Activated naive CD4-positive, alpha-beta T cell treated with anti-CD3 and anti-CD28 coated beads for 36 hours (primary cell): ENCODE results near the gene ELP1. TPM values are rescaled to one million over a fixed set of nuclear protein-coding genes. Genes with fewer than 3 reads are reported as not detected.
A peak's percentile ranks its signal among the peaks of the same experiment; 100 is the strongest.
"Not testable (repeated sequence)": the region's sequence is repeated elsewhere in the genome, so short reads cannot be mapped to it uniquely, and the experiment has no call there.

ENCODE experiments used
- CTCF ChIA-PET: fragments of 350-600 bp; sonication (Branson Sonifier 250); formaldehyde crosslinking; loops from one replicate; lab custom pipeline; 2021; ENCODE audit warnings: antibody characterized with exemption; lab: Charles Lee
- DNase-seq: peaks from one replicate; pipeline ENCODE4 v3.0.0-alpha.2; 2020
- H3K27ac Mint-ChIP-seq: one replicate; pipeline ENCODE4 v1.8.0; 2021; ENCODE audit warnings: mild to moderate bottlenecking, mixed read lengths
- H3K27me3 Mint-ChIP-seq: one replicate; pipeline ENCODE4 v1.8.0; 2021; ENCODE audit warnings: low read depth, mixed read lengths
- H3K36me3 Mint-ChIP-seq: one replicate; pipeline ENCODE4 v1.8.0; 2021; ENCODE audit warnings: low read depth, mixed read lengths
- H3K4me1 Mint-ChIP-seq: one replicate; pipeline ENCODE4 v1.8.0; 2021; ENCODE audit warnings: low read depth, mixed read lengths
- H3K4me3 Mint-ChIP-seq: one replicate; pipeline ENCODE4 v1.8.0; 2021; ENCODE audit warnings: mild to moderate bottlenecking, moderate library complexity, mixed read lengths
- H3K9me3 Mint-ChIP-seq: one replicate; pipeline ENCODE4 v1.8.0; 2021; ENCODE audit warnings: mixed read lengths
- intact Hi-C: fragments of 100-400 bp; cut with micrococcal nuclease; formaldehyde crosslinking; loops from one replicate; pipeline ENCODE4 v1.15.1; 2023
- total RNA-seq, 2 experiments: library from RNA; stranded (reverse); gene quantifications; one replicate each; pipeline ENCODE4 v1.2.3, GENCODE V29; 2021

Gene ELP1, protein sequence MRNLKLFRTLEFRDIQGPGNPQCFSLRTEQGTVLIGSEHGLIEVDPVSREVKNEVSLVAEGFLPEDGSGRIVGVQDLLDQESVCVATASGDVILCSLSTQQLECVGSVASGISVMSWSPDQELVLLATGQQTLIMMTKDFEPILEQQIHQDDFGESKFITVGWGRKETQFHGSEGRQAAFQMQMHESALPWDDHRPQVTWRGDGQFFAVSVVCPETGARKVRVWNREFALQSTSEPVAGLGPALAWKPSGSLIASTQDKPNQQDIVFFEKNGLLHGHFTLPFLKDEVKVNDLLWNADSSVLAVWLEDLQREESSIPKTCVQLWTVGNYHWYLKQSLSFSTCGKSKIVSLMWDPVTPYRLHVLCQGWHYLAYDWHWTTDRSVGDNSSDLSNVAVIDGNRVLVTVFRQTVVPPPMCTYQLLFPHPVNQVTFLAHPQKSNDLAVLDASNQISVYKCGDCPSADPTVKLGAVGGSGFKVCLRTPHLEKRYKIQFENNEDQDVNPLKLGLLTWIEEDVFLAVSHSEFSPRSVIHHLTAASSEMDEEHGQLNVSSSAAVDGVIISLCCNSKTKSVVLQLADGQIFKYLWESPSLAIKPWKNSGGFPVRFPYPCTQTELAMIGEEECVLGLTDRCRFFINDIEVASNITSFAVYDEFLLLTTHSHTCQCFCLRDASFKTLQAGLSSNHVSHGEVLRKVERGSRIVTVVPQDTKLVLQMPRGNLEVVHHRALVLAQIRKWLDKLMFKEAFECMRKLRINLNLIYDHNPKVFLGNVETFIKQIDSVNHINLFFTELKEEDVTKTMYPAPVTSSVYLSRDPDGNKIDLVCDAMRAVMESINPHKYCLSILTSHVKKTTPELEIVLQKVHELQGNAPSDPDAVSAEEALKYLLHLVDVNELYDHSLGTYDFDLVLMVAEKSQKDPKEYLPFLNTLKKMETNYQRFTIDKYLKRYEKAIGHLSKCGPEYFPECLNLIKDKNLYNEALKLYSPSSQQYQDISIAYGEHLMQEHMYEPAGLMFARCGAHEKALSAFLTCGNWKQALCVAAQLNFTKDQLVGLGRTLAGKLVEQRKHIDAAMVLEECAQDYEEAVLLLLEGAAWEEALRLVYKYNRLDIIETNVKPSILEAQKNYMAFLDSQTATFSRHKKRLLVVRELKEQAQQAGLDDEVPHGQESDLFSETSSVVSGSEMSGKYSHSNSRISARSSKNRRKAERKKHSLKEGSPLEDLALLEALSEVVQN (N-terminal part only)
- total RNA-seq, result 10 to 100 TPM; 22.3 to 27.3 TPM

DNA sequence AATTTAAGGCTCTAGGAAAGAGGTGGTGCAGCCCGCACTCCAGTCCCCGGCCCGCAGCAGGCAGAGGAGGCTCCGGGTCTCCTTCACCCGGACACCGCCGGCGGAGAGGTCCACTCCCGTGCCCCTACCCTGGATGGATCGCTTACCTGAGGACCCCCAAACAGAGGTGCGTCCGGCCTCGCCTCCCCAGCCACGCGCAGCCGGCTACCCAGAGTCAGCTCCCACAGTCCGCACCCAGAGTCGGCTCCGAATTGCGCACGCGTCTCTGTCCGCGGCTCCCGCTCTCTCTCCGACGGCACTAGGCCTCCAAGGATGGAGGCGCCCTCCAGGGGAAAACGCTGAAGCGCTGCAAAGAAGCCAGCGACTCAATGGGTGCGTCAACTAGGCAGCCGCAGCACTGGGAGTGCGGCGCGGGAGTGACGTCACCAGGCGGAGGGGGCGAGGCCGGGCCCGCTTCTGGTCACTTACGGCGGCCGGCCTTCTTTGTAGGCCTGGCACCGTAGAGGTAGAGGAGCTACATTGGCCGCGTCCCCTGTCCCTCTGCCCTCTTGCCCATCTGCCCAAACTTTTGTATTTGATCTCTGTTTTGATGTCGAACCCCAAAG is at the start of gene ELP1:
Gene ELP1, minus strand, starts transcription at position 407 of the 605 bp plus-strand sequence. CDS start 2,978 bp downstream, outside the sequence.
- no peaks in the 10 kb centered on the region for H3K9me3 Mint-ChIP-seq
- peaks cover 5% of the 10 kb centered on the region for H3K36me3 Mint-ChIP-seq
- CTCF ChIA-PET, result interaction anchor here (0.7 kb wide), 1 partner anchor 20 kb away, joined by 3 read pairs; no protein-coding TSS in a partner anchor
- intact Hi-C loops, result loop anchor here (1.0 to 5.0 kb wide), 10 partner anchors 48 to 1651 kb away; partner anchors contain the start of genes EPB41L4B, KLF4 and RAD23B
- peak within 1 kb of the TSS; percentile 95 for H3K4me3 Mint-ChIP-seq
- peak; percentile 94 for DNase-seq
- peaks cover 27% of the 10 kb centered on the region for H3K4me1 Mint-ChIP-seq
- H3K27ac Mint-ChIP-seq, result peak within 1 kb of the TSS; percentile 92
- H3K27me3 Mint-ChIP-seq, result no peaks in the 10 kb centered on the region

DNA sequence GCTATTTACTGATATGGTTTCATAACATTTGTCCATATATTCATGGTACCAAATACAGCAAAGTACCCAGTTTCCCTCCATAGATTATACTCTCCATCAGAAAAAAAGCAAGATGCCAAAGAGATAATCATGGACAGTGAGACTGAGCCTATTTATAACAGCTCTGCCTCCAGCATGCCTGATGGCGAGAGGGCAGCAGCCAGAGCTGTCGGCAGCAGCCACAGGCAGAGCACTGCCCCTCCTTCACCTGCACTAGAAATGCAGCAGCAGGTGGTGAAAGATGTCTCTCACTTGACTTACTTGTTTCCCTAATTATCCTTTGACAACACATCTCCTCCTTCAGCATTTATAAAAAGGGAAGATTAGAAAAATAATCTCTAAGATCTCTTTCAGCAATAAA is 47.0 kb upstream of the ELP1 start:
- Mint-ChIP-seq H3K36me3 (peaks cover 3% of the 10 kb centered on the region), H3K27me3 (no peaks in the 10 kb centered on the region), H3K9me3 (no peaks in the 10 kb centered on the region), H3K4me1 (no peaks in the 10 kb centered on the region), H3K27ac (no peak overlapping the region), H3K4me3 (no peak overlapping the region)
- no peak for DNase-seq
- intact Hi-C loops, result no loop called here
- CTCF ChIA-PET, result no interaction called here

DNA sequence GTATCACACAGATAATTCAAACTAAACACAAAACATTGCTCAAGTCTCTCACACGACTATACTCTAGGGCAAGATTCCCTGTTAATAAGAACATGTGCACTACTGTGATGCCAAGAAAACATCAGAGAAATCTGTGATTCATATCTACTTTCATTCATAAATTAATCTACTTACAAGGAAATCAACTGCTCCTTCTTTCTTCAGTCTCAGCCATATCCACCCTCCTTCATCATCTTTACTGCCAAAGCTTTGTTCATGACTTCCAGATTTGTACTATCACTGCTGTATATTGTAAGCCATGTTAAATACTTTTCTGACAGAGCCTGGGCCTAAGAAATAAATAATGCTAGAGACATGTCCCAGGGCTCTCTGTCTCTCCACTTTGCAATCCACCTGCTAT is 44.3 kb upstream of the ELP1 start:
- CTCF ChIA-PET, result no interaction called here
- no peaks in the 10 kb centered on the region for H3K9me3 Mint-ChIP-seq
- no peaks in the 10 kb centered on the region for H3K4me1 Mint-ChIP-seq
- H3K4me3 Mint-ChIP-seq, result no peak overlapping the region
- DNase-seq, result no peak
- no peaks in the 10 kb centered on the region for H3K27me3 Mint-ChIP-seq
- H3K27ac Mint-ChIP-seq, result no peak overlapping the region
- peaks cover 3% of the 10 kb centered on the region for H3K36me3 Mint-ChIP-seq
- intact Hi-C loops, result no loop called here

DNA sequence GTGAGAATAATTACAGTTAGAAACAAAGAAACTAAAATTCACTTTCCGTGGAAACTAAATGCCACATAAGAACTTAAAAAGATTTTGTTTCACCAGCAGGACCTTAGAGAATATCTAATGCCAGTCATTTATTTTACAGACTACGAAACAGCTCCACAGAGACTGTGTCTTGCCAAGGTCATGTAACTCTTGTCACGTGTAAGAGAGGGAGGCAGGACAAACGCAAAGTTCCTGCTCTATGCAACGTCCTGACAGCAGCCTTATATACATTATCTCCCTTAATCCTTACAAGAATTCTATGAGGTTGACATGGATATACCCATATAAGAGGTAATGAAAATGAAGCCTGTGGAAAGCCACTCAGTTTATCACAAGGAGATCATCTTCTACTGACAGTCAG is 40.0 kb upstream of the ELP1 start:
- Mint-ChIP-seq H3K27me3 (no peaks in the 10 kb centered on the region), H3K4me1 (no peaks in the 10 kb centered on the region), H3K9me3 (peaks cover 13% of the 10 kb centered on the region), H3K36me3 (peaks cover 14% of the 10 kb centered on the region), H3K4me3 (no peak overlapping the region), H3K27ac (no peak overlapping the region)
- DNase-seq, result no peak
- intact Hi-C loops, result no loop called here
- CTCF ChIA-PET, result interaction anchor here (0.9 kb wide), 1 partner anchor 20 kb away, joined by 3 read pairs; no protein-coding TSS in a partner anchor

DNA sequence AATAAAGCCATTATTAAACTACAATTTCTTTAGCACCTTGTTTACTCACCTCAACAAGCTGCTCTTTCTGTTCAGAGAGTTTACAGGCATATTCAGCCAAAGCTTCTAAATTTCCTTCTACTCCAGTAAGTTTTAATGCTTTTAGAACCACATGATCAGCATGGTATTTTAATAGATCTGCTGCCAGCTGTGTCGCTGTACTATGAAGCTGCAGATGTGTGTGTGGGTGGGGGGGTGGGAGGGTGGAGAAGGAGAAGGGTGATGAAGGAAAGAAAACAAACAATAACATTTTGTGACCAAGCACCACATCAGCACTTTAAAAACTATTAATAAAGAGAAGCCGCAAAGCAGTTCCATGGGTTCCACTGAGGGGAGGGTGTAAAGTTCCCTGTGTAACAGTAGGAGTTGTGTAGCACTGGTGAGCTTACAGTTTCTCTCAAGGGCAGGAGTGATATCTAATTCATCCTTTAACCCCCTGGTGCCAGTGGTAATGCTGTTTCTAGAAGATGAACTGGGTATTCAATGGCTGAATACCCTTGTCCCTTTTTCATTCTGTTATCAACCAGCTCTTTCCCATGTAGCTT is 38.8 kb upstream of the ELP1 start:
- Mint-ChIP-seq H3K9me3 (peaks cover 13% of the 10 kb centered on the region), H3K4me3 (no peak overlapping the region), H3K27me3 (no peaks in the 10 kb centered on the region), H3K27ac (no peak overlapping the region), H3K4me1 (no peaks in the 10 kb centered on the region), H3K36me3 (peaks cover 12% of the 10 kb centered on the region)
- intact Hi-C loops, result no loop called here
- no peak for DNase-seq
- CTCF ChIA-PET, result no interaction called here

DNA sequence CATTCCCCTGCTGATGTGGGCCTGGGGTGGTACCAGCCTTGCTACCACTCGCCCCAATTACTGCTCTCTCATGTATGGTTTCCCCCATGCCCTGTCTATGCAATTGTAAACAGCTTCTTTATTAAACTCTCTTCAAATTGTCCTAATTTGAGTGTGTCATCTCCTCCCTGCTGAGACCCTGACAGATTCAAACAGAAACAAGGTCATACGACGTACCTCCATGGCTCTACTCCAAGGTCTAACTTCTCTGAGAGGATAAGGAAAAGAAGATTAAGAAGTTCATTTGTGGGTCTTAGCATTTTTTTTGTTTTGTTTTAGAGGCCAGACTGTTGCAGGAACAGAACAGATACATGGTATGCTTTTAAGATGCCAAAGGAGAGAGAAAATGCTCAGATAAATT is 38.3 kb upstream of the ELP1 start:
- CTCF ChIA-PET, result interaction anchor here (0.6 kb wide), 1 partner anchor 80 kb away, joined by 3 read pairs; no protein-coding TSS in a partner anchor
- Mint-ChIP-seq H3K27ac (no peak overlapping the region), H3K9me3 (peaks cover 13% of the 10 kb centered on the region), H3K4me3 (no peak overlapping the region), H3K27me3 (no peaks in the 10 kb centered on the region), H3K36me3 (peaks cover 12% of the 10 kb centered on the region), H3K4me1 (no peaks in the 10 kb centered on the region)
- DNase-seq, result no peak
- intact Hi-C loops, result no loop called here

DNA sequence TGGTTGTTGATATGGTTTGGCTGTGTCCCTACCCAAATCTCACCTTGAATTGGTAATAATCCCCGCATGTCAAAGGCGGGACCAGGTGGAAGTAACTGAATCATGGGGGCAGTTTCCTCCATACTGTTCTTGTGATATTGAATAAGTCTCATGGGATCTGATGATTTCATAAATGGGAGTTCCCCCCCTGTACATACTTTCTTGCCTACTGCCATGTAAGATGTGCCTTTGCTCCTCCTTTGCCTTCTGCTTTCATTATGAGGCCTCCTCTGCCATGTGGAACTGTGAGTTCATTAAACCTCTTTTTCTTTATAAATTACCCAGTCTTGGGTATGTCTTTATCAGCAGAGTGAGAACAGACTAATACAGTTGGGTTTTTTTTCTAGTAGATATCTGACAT is 37.5 kb upstream of the ELP1 start:
- CTCF ChIA-PET, result interaction anchor here (0.6 kb wide), 1 partner anchor 768 kb away, joined by 3 read pairs; no protein-coding TSS in a partner anchor
- H3K27me3 Mint-ChIP-seq, H3K4me1 Mint-ChIP-seq, H3K27ac Mint-ChIP-seq, intact Hi-C loops, H3K4me3 Mint-ChIP-seq: not testable (repeated sequence)
- peaks cover 13% of the 10 kb centered on the region for H3K9me3 Mint-ChIP-seq
- DNase-seq, result peak; percentile 7
- peaks cover 12% of the 10 kb centered on the region for H3K36me3 Mint-ChIP-seq

DNA sequence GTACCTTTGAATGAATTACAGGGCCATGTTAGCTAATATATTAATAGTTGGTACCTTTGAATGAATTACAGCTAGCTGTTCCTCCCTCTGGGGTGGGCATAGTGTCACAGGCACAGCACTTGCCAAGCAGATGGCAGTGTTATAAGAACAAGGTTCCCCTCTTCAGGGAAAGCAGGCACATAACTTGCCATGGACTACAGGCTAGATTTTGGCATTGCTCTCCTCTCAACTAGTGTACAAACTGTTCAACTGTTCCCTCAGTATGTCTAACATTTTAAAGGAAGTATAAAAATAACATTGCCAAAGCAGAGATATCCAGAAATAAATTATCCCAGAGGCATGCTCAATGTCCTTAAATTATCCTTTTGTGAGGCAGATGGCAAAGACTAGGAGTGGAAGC is 34.0 kb upstream of the ELP1 start:
- Mint-ChIP-seq H3K4me3 (no peak overlapping the region), H3K4me1 (no peaks in the 10 kb centered on the region), H3K27ac (no peak overlapping the region), H3K36me3 (peaks cover 13% of the 10 kb centered on the region), H3K9me3 (peaks cover 13% of the 10 kb centered on the region), H3K27me3 (no peaks in the 10 kb centered on the region)
- intact Hi-C loops, result no loop called here
- CTCF ChIA-PET, result no interaction called here
- DNase-seq, result no peak

DNA sequence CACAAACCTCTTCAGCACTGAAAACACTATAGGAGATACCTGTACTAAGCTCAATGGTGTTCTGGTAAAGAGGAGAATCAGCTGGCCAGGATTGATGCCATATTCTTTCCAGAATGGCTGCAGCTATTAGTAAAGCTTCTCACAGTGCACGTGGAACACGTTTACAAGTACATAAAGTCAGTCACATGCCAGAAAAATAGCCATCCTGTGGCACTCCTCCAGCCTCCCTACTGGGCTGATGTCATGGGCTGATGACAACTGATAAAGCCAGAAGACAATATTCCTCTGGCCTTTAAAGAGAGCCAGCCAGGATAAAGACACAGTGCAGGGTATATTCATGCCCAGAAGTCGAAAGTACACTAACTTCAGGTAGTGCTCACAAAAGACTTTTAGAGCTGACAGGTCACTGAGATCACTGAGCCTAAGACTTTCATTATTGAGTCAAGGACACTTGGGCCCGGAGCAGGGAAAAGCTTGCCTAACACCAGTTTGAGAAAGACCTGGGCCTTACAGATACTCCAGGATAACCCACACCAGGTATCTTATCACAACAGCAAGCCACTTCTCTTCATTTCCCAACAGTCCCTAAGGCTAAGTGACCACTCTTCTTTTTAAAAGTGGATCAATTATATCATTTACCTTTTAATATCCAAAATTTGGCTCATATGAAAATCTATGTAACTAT is 29.7 kb upstream of the ELP1 start:
- intact Hi-C loops, result no loop called here
- DNase-seq, result no peak
- Mint-ChIP-seq H3K9me3 (no peaks in the 10 kb centered on the region), H3K36me3 (peaks cover 2% of the 10 kb centered on the region), H3K4me3 (no peak overlapping the region), H3K27ac (no peak overlapping the region), H3K27me3 (no peaks in the 10 kb centered on the region), H3K4me1 (no peaks in the 10 kb centered on the region)
- CTCF ChIA-PET, result interaction anchor here (0.6 to 0.7 kb wide), 2 partner anchors 14 to 71 kb away, joined by 3 read pairs; no protein-coding TSS in a partner anchor

DNA sequence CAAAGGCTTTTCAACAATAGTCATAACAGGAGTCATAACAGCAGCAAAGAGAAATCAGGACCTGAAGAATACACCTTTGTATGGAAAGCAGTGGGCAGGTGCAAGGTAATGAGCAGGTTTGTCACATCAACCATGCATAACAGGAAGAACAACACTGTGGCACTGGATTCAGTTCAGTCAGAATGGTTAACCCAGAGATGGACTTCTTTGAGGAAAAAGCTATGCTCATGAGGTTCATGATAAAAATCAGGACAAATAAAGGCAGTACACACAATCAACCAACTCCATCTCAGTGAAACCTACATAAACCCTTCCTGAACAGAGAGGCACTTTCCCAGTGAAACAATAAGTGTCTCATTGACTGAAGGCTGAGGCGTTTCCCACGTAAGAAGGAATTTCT is 27.2 kb upstream of the ELP1 start:
- CTCF ChIA-PET, result no interaction called here
- H3K27me3 Mint-ChIP-seq, result peaks cover 2% of the 10 kb centered on the region
- H3K36me3 Mint-ChIP-seq, result peaks cover 2% of the 10 kb centered on the region
- no peak overlapping the region for H3K27ac Mint-ChIP-seq
- no peaks in the 10 kb centered on the region for H3K4me1 Mint-ChIP-seq
- no peak for DNase-seq
- no peaks in the 10 kb centered on the region for H3K9me3 Mint-ChIP-seq
- H3K4me3 Mint-ChIP-seq, result no peak overlapping the region
- intact Hi-C loops, result no loop called here

DNA sequence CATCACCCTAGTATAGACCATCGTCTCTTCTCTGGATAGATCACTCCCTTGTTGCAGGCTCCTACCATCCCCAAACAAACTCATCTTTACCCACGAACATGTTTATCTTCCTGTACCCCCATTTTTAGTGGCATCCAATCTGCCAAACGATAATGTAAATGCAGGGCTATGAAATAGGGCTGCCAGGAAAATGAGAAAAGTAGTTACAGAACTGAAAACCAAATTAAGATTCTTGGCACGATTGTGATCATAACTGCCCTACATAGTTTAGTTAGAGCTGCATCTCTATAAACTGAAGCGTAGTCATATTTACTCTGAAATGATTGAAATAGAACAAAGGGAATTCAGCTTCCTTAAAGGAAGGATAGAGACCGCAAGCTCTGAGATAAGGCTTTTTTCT is 26.4 kb upstream of the ELP1 start:
- no peak for DNase-seq
- Mint-ChIP-seq H3K27me3 (peaks cover 2% of the 10 kb centered on the region), H3K4me3 (no peak overlapping the region), H3K4me1 (no peaks in the 10 kb centered on the region), H3K36me3 (peaks cover 1% of the 10 kb centered on the region), H3K9me3 (no peaks in the 10 kb centered on the region), H3K27ac (no peak overlapping the region)
- CTCF ChIA-PET, result no interaction called here
- intact Hi-C loops, result no loop called here
